GM19099 (cell line): Measurements from ENCODE around the gene IL24.

Source experiments
- POLR2A ChIP-seq: IDR thresholded peaks from 3 replicates; pipeline ENCODE4 v1.6.1; 2011; ENCODE audit warnings: low read depth; ENCODE audit not compliant: insufficient read length; ENCODE audit errors: extremely low read depth

IL24 gene

GRCh38 chr1:206893380-206893779 lies 3.9 kb upstream of the IL24 start:
- TF ChIP-seq POLR2A: no peak

GRCh38 chr1:206895325-206895724 lies 1.9 kb upstream of the IL24 start:
- TF ChIP-seq POLR2A: no peak

GRCh38 chr1:206895837-206896242 lies 1.4 kb upstream of the IL24 start:
- no peak for TF ChIP-seq POLR2A

- no peak for TF ChIP-seq POLR2A
These were observed 982 bp upstream of the IL24 start for GRCh38 chr1:206896261-206896660.

- no peak for TF ChIP-seq POLR2A
These were observed 1.1 kb downstream of the IL24 start for GRCh38 chr1:206898089-206898914.

- TF ChIP-seq POLR2A: no peak
These were observed 1.7 kb downstream of the IL24 start for GRCh38 chr1:206898915-206899431.

- no peak for TF ChIP-seq POLR2A
These were observed 2.5 kb downstream of the IL24 start for GRCh38 chr1:206899717-206900116.

- no peak for TF ChIP-seq POLR2A
These were observed 2.9 kb downstream of the IL24 start for GRCh38 chr1:206900149-206900548.

- no peak for TF ChIP-seq POLR2A
These were observed 4.7 kb downstream of the IL24 start for GRCh38 chr1:206901944-206902343.

- TF ChIP-seq POLR2A: no peak
These were observed 5.5 kb downstream of the IL24 start for GRCh38 chr1:206902702-206903101.

- TF ChIP-seq POLR2A: no peak
These were observed 6.4 kb downstream of the IL24 start for GRCh38 chr1:206903687-206904086.

- TF ChIP-seq POLR2A: no peak
These were observed 7.3 kb downstream of the IL24 start for GRCh38 chr1:206904423-206905142.

GRCh38 chr1:206905295-206906164 lies 8.3 kb downstream of the IL24 start:
- TF ChIP-seq POLR2A: no peak

GRCh38 chr1:206907304-206907991 lies 10.2 kb downstream of the IL24 start:
- no peak for TF ChIP-seq POLR2A
